Loucy (cell line): Measurements from ENCODE around the gene CHMP1A.

ENCODE experiments used
- CTCF ChIP-seq: fragments of 200-600 bp; sonication (generic); conservative IDR thresholded peaks from 2 replicates; pipeline ENCODE4 v1.5.1; 2014; ENCODE audit warnings: mild to moderate bottlenecking, antibody characterized with exemption, low read length
- EZH2phosphoT487 ChIP-seq: fragments of 200-600 bp; IDR thresholded peaks from 2 replicates; pipeline ENCODE4 v1.6.1; 2018; ENCODE audit warnings: antibody characterized with exemption, mild to moderate bottlenecking, moderate library complexity, borderline replicate concordance

- TF ChIP-seq CTCF (no peak), EZH2phosphoT487 (no peak)
Observed at GRCh38 chr16:89600956-89601355, 56.6 kb downstream of the CHMP1A start.
